ENCODE data around the gene SRD5A3. TPM values are rescaled to one million over a fixed set of nuclear protein-coding genes. Genes with fewer than 3 reads are reported as not detected.

SRD5A3 gene
- total and polyA plus RNA-seq, 5 donors from 2014 or later = 3.9 to 18.4 (median 8.2) TPM

- peaks cover 12 to 35% (median 25%) of the 10 kb centered on the region in 4 donors for H3K4me1 Mint-ChIP-seq
Measured at GRCh38 chr4:55393461-55394320, 47.6 kb downstream of the SRD5A3 start.

GRCh38 chr4:55395218-55395528 lies 49.1 kb downstream of the SRD5A3 start:
- peaks cover 5% of the 10 kb centered on the region for H3K27me3 Mint-ChIP-seq
- ATAC-seq (ENCODE audit: low read depth in 2 of 2) = no peak
- no peaks in the 10 kb centered on the region for H3K27me3 ChIP-seq (ENCODE audit: control insufficient read depth, insufficient read depth, low read length)
- H3K36me3 Mint-ChIP-seq = peaks cover 7% of the 10 kb centered on the region
- H3K4me3 ChIP-seq (ENCODE audit: low read depth, low read length) = peak overlapping the region; percentile 74
- DNase-seq = no peak
- H3K4me1 ChIP-seq (ENCODE audit: control insufficient read depth, insufficient read depth, low read length, poor library complexity, severe bottlenecking) = peaks cover 38% of the 10 kb centered on the region
- H3K9me3 Mint-ChIP-seq = peaks cover 0 to 2% (median 0%) of the 10 kb centered on the region in 7 donors
- peak overlapping the region; percentile 97 to 100 (median 98) for H3K27ac Mint-ChIP-seq
- peak overlapping the region; percentile 95 to 98 (median 97) for H3K4me3 Mint-ChIP-seq
- H3K36me3 ChIP-seq (ENCODE audit: control insufficient read depth, insufficient read depth, low read length) = no peaks in the 10 kb centered on the region
- H3K9me3 ChIP-seq (ENCODE audit: control insufficient read depth in 2 of 2, low read length in 2 of 2) = no peaks in the 10 kb centered on the region
- peaks cover 19 to 44% (median 32%) of the 10 kb centered on the region in 4 donors for H3K4me1 Mint-ChIP-seq
- H3K27ac ChIP-seq (ENCODE audit: insufficient read depth, low read length, poor library complexity, severe bottlenecking) = peak overlapping the region; percentile 90

More at GRCh38 chr4:55393461-55394320, 47.6 kb downstream of the SRD5A3 start:
- H3K36me3 ChIP-seq (ENCODE audit: control insufficient read depth, insufficient read depth, low read length) = no peaks in the 10 kb centered on the region
- ATAC-seq (ENCODE audit: low read depth in 2 of 2) (no peak), DNase-seq (no peak)
- H3K4me3 ChIP-seq (ENCODE audit: low read depth, low read length) = no peak overlapping the region
- Mint-ChIP-seq H3K9me3 (peaks cover 0 to 2% (median 0%) of the 10 kb centered on the region in 7 donors), H3K4me3 (peak overlapping the region in 3 of 4 donors; percentile 10 to 98 (median 13)), H3K36me3 (no peaks in the 10 kb centered on the region), H3K27me3 (peaks cover 5% of the 10 kb centered on the region), H3K27ac (peak overlapping the region in 2 of 3 donors; percentile 68 to 98)
- H3K27me3 ChIP-seq (ENCODE audit: control insufficient read depth, insufficient read depth, low read length) = no peaks in the 10 kb centered on the region
- no peaks in the 10 kb centered on the region for H3K9me3 ChIP-seq (ENCODE audit: control insufficient read depth in 2 of 2, low read length in 2 of 2)
- no peak overlapping the region for H3K27ac ChIP-seq (ENCODE audit: insufficient read depth, low read length, poor library complexity, severe bottlenecking)
- H3K4me1 ChIP-seq (ENCODE audit: control insufficient read depth, insufficient read depth, low read length, poor library complexity, severe bottlenecking) = peaks cover 27% of the 10 kb centered on the region

GRCh38 chr4:55395529-55396307 lies 49.7 kb downstream of the SRD5A3 start, which contains the start of gene TMEM165:
TSS of gene TMEM165 (plus strand) at chr4:55395957. CDS start at chr4:55396190, 233 bp downstream.
- Mint-ChIP-seq H3K4me1 (peaks cover 22 to 48% (median 35%) of the 10 kb centered on the region in 4 donors), H3K4me3 (peak within 1 kb of the TSS; percentile 95 to 98 (median 97)), H3K9me3 (peaks cover 0 to 2% (median 0%) of the 10 kb centered on the region in 7 donors), H3K27me3 (peaks cover 5% of the 10 kb centered on the region), H3K36me3 (peaks cover 7% of the 10 kb centered on the region), H3K27ac (peak within 1 kb of the TSS; percentile 97 to 100 (median 98))
- peak within 1 kb of the TSS; percentile 90 for H3K27ac ChIP-seq (ENCODE audit: insufficient read depth, low read length, poor library complexity, severe bottlenecking)
- ATAC-seq (ENCODE audit: low read depth in 2 of 2) = peak; percentile 94
- peak; percentile 86 to 95 (median 91) for DNase-seq
- H3K9me3 ChIP-seq (ENCODE audit: control insufficient read depth in 2 of 2, low read length in 2 of 2) = no peaks in the 10 kb centered on the region
- H3K27me3 ChIP-seq (ENCODE audit: control insufficient read depth, insufficient read depth, low read length) = no peaks in the 10 kb centered on the region
- no peaks in the 10 kb centered on the region for H3K36me3 ChIP-seq (ENCODE audit: control insufficient read depth, insufficient read depth, low read length)
- H3K4me3 ChIP-seq (ENCODE audit: low read depth, low read length) = peak within 1 kb of the TSS; percentile 95
- H3K4me1 ChIP-seq (ENCODE audit: control insufficient read depth, insufficient read depth, low read length, poor library complexity, severe bottlenecking) = peaks cover 38% of the 10 kb centered on the region

- DNase-seq (peak; percentile 25 to 41 (median 26)), ATAC-seq (ENCODE audit: low read depth in 2 of 2) (peak in 1 of 2 donors; percentile 3)
- Histone ChIP-seq H3K9me3 (ENCODE audit: control insufficient read depth in 2 of 2, low read length in 2 of 2) (no peaks in the 10 kb centered on the region), H3K36me3 (ENCODE audit: control insufficient read depth, insufficient read depth, low read length) (no peaks in the 10 kb centered on the region), H3K4me1 (ENCODE audit: control insufficient read depth, insufficient read depth, low read length, poor library complexity, severe bottlenecking) (peaks cover 38% of the 10 kb centered on the region), H3K27me3 (ENCODE audit: control insufficient read depth, insufficient read depth, low read length) (no peaks in the 10 kb centered on the region), H3K27ac (ENCODE audit: insufficient read depth, low read length, poor library complexity, severe bottlenecking) (peak overlapping the region; percentile 90), H3K4me3 (ENCODE audit: low read depth, low read length) (peak overlapping the region; percentile 95)
- Mint-ChIP-seq H3K27ac (peak overlapping the region; percentile 60 to 90 (median 89)), H3K9me3 (peaks cover 0 to 2% (median 0%) of the 10 kb centered on the region in 7 donors), H3K4me3 (peak overlapping the region; percentile 87 to 98 (median 94)), H3K36me3 (peaks cover 7% of the 10 kb centered on the region), H3K27me3 (peaks cover 5% of the 10 kb centered on the region), H3K4me1 (peaks cover 30 to 56% (median 42%) of the 10 kb centered on the region in 4 donors)
Measured at GRCh38 chr4:55396308-55397125, 50.5 kb downstream of the SRD5A3 start.

- peaks cover 0 to 2% (median 0%) of the 10 kb centered on the region in 7 donors for H3K9me3 Mint-ChIP-seq
- H3K9me3 ChIP-seq (ENCODE audit: control insufficient read depth in 2 of 2, low read length in 2 of 2) = no peaks in the 10 kb centered on the region
- H3K4me1 ChIP-seq (ENCODE audit: control insufficient read depth, insufficient read depth, low read length, poor library complexity, severe bottlenecking) = peaks cover 38% of the 10 kb centered on the region
- no peaks in the 10 kb centered on the region for H3K27me3 ChIP-seq (ENCODE audit: control insufficient read depth, insufficient read depth, low read length)
- H3K36me3 Mint-ChIP-seq = peaks cover 7% of the 10 kb centered on the region
- DNase-seq (no peak), ATAC-seq (ENCODE audit: low read depth in 2 of 2) (no peak)
- H3K36me3 ChIP-seq (ENCODE audit: control insufficient read depth, insufficient read depth, low read length) = no peaks in the 10 kb centered on the region
- H3K27ac ChIP-seq (ENCODE audit: insufficient read depth, low read length, poor library complexity, severe bottlenecking) = peak overlapping the region; percentile 55
- peak overlapping the region; percentile 87 to 98 (median 90) for H3K4me3 Mint-ChIP-seq
- H3K4me1 Mint-ChIP-seq = peaks cover 30 to 56% (median 42%) of the 10 kb centered on the region in 4 donors
- peaks cover 5% of the 10 kb centered on the region for H3K27me3 Mint-ChIP-seq
- H3K4me3 ChIP-seq (ENCODE audit: low read depth, low read length) = peak overlapping the region; percentile 95
- H3K27ac Mint-ChIP-seq = peak overlapping the region; percentile 48 to 90 (median 89)
Measured at GRCh38 chr4:55397126-55397436, 51.0 kb downstream of the SRD5A3 start.

- H3K9me3 Mint-ChIP-seq = peaks cover 0 to 2% (median 0%) of the 10 kb centered on the region in 7 donors
- Histone ChIP-seq H3K27ac (ENCODE audit: insufficient read depth, low read length, poor library complexity, severe bottlenecking) (peak overlapping the region; percentile 37), H3K27me3 (ENCODE audit: control insufficient read depth, insufficient read depth, low read length) (no peaks in the 10 kb centered on the region), H3K36me3 (ENCODE audit: control insufficient read depth, insufficient read depth, low read length) (no peaks in the 10 kb centered on the region), H3K9me3 (ENCODE audit: control insufficient read depth in 2 of 2, low read length in 2 of 2) (no peaks in the 10 kb centered on the region), H3K4me1 (ENCODE audit: control insufficient read depth, insufficient read depth, low read length, poor library complexity, severe bottlenecking) (peaks cover 38% of the 10 kb centered on the region), H3K4me3 (ENCODE audit: low read depth, low read length) (peak overlapping the region; percentile 95)
- H3K4me1 Mint-ChIP-seq = peaks cover 30 to 56% (median 42%) of the 10 kb centered on the region in 4 donors
- ATAC-seq (ENCODE audit: low read depth in 2 of 2) (no peak), DNase-seq (no peak)
- peak overlapping the region; percentile 87 to 98 (median 90) for H3K4me3 Mint-ChIP-seq
- peaks cover 5% of the 10 kb centered on the region for H3K27me3 Mint-ChIP-seq
- peaks cover 7% of the 10 kb centered on the region for H3K36me3 Mint-ChIP-seq
- H3K27ac Mint-ChIP-seq = peak overlapping the region; percentile 74 to 90 (median 89)
Measured at GRCh38 chr4:55397520-55398321, 51.7 kb downstream of the SRD5A3 start.
